H9 (cell line): ENCODE data around the gene KHSRP. TPM values are rescaled to one million over a fixed set of nuclear protein-coding genes. Genes with fewer than 3 reads are reported as not detected.

Source experiments
- DNase-seq: peaks from one replicate; pipeline ENCODE4 v3.0.0-alpha.2; 2017
- H2AFZ ChIP-seq: one replicate; pipeline ENCODE4 v1.6.1; 2013; ENCODE audit warnings: mild to moderate bottlenecking, low read length, control low read depth, moderate library complexity
- H2AK5ac ChIP-seq: 2 replicates; pipeline ENCODE4 v1.6.1; 2013; ENCODE audit warnings: low read length, control low read depth, mixed read lengths; ENCODE audit not compliant: insufficient read length
- H2BK120ac ChIP-seq: one replicate; pipeline ENCODE4 v1.6.1; 2013; ENCODE audit warnings: low read depth, mild to moderate bottlenecking, low read length, control low read depth, inconsistent platforms; ENCODE audit not compliant: poor library complexity, severe bottlenecking
- H2BK12ac ChIP-seq: 2 replicates; pipeline ENCODE4 v1.6.1; 2013; ENCODE audit warnings: low read length, control low read depth, mixed read lengths, low read depth; ENCODE audit not compliant: insufficient read length
- H2BK15ac ChIP-seq: 2 replicates; pipeline ENCODE4 v1.6.1; 2013; ENCODE audit warnings: low read depth, low read length, control low read depth
- H2BK20ac ChIP-seq: one replicate; pipeline ENCODE4 v1.6.1; 2013; ENCODE audit warnings: low read depth, mild to moderate bottlenecking, low read length, control low read depth, inconsistent platforms; ENCODE audit not compliant: poor library complexity, severe bottlenecking
- H2BK5ac ChIP-seq: 2 replicates; pipeline ENCODE4 v1.6.1; 2013; ENCODE audit warnings: low read length, control low read depth, mixed read lengths; ENCODE audit not compliant: insufficient read length
- H3K14ac ChIP-seq: 2 replicates; pipeline ENCODE4 v1.6.1; 2013; ENCODE audit warnings: low read length, control low read depth; ENCODE audit not compliant: insufficient read depth
- H3K18ac ChIP-seq: 2 replicates; pipeline ENCODE4 v1.6.1; 2013; ENCODE audit warnings: low read depth, mild to moderate bottlenecking, mixed read lengths, low read length, control low read depth; ENCODE audit not compliant: insufficient read length
- H3K23ac ChIP-seq: 2 replicates; pipeline ENCODE4 v1.6.1; 2013; ENCODE audit warnings: low read length, control low read depth, mixed read lengths, low read depth; ENCODE audit not compliant: insufficient read length
- H3K23me2 ChIP-seq: 2 replicates; pipeline ENCODE4 v1.6.1; 2013; ENCODE audit warnings: low read depth, mild to moderate bottlenecking, mixed read lengths, low read length, control low read depth; ENCODE audit not compliant: insufficient read length, poor library complexity, severe bottlenecking
- H3K27ac ChIP-seq: 2 replicates; pipeline ENCODE4 v1.5.1; 2013; ENCODE audit warnings: low read length, control low read depth, mixed read lengths, low read depth; ENCODE audit not compliant: insufficient read length
- H3K27me3 ChIP-seq: 2 replicates; pipeline ENCODE4 v1.6.1; 2013; ENCODE audit warnings: low read length, control low read depth, inconsistent platforms; ENCODE audit not compliant: insufficient read depth
- H3K4ac ChIP-seq: 2 replicates; pipeline ENCODE4 v1.6.1; 2013; ENCODE audit warnings: low read depth, mild to moderate bottlenecking, control low read depth, inconsistent platforms, low read length, moderate library complexity
- H3K4me1 ChIP-seq: 2 replicates; pipeline ENCODE4 v1.6.1; 2013; ENCODE audit warnings: low read length, control low read depth, inconsistent platforms; ENCODE audit not compliant: insufficient read depth
- H3K4me2 ChIP-seq: 2 replicates; pipeline ENCODE4 v1.6.1; 2013; ENCODE audit warnings: low read length, control low read depth, mixed read lengths; ENCODE audit not compliant: insufficient read length, insufficient read depth
- H3K56ac ChIP-seq: 2 replicates; pipeline ENCODE4 v1.6.1; 2013; ENCODE audit warnings: low read depth, mild to moderate bottlenecking, mixed read lengths, low read length, control low read depth; ENCODE audit not compliant: insufficient read length
- H3K79me1 ChIP-seq: 2 replicates; pipeline ENCODE4 v1.6.1; 2013; ENCODE audit warnings: low read depth, mild to moderate bottlenecking, moderate library complexity, low read length, control low read depth, inconsistent platforms; ENCODE audit not compliant: insufficient read depth, poor library complexity, severe bottlenecking
- H3K79me2 ChIP-seq: 2 replicates; pipeline ENCODE4 v1.6.1; 2013; ENCODE audit warnings: low read length, control low read depth, inconsistent platforms; ENCODE audit not compliant: insufficient read depth
- H3K9ac ChIP-seq: 2 replicates; pipeline ENCODE4 v1.6.1; 2013; ENCODE audit warnings: low read length, control low read depth, mixed read lengths; ENCODE audit not compliant: insufficient read length; ENCODE audit errors: extremely low read depth
- H3K9me3 ChIP-seq: one replicate; pipeline ENCODE4 v1.6.1; 2013; ENCODE audit warnings: low read depth, low read length, inconsistent platforms; ENCODE audit not compliant: control insufficient read depth
- H3T11ph ChIP-seq: one replicate; pipeline ENCODE4 v1.6.1; 2013; ENCODE audit warnings: mild to moderate bottlenecking, low read length, control low read depth, inconsistent platforms
- H4K20me1 ChIP-seq: one replicate; pipeline ENCODE4 v1.6.1; 2013; ENCODE audit not compliant: control insufficient read depth, insufficient read length, insufficient read depth
- H4K5ac ChIP-seq: 2 replicates; pipeline ENCODE4 v1.6.1; 2013; ENCODE audit warnings: low read depth, mild to moderate bottlenecking, mixed read lengths, low read length, control low read depth; ENCODE audit not compliant: insufficient read length
- H4K8ac ChIP-seq: replicated peaks from 2 replicates; pipeline ENCODE4 v1.6.1; 2013; ENCODE audit warnings: low read length, control low read depth, mixed read lengths, low read depth; ENCODE audit not compliant: insufficient read length
- H4K91ac ChIP-seq: 2 replicates; pipeline ENCODE4 v1.6.1; 2013; ENCODE audit warnings: low read depth, mild to moderate bottlenecking, moderate library complexity, mixed read lengths, low read length, control low read depth; ENCODE audit not compliant: insufficient read length
- H3K27ac Mint-ChIP-seq, 3 experiments: 2 replicates in 2 of 3; 3 replicates in 1 of 3; pipeline ENCODE4 v1.8.0; 2020 to 2021; ENCODE audit warnings: mixed read lengths in 3 of 3, mild to moderate bottlenecking in 1 of 3, moderate library complexity in 1 of 3
- H3K27me3 Mint-ChIP-seq: 2 replicates; pipeline ENCODE4 v1.8.0; 2021; ENCODE audit warnings: low read depth, mild to moderate bottlenecking, moderate library complexity, mixed read lengths
- H3K36me3 Mint-ChIP-seq, 3 experiments: 2 replicates in 2 of 3; 3 replicates in 1 of 3; pipeline ENCODE4 v1.8.0; 2020 to 2021; ENCODE audit warnings: low read depth in 3 of 3, mixed read lengths in 3 of 3; ENCODE audit not compliant: insufficient read depth in 1 of 3
- H3K4me1 Mint-ChIP-seq, 2 experiments: 2 replicates each; pipeline ENCODE4 v1.8.0; 2020; ENCODE audit warnings: mixed read lengths in 2 of 2
- H3K4me3 Mint-ChIP-seq, 2 experiments: 2 replicates in 1 of 2; 3 replicates in 1 of 2; pipeline ENCODE4 v1.8.0; 2020 to 2021; ENCODE audit warnings: mild to moderate bottlenecking in 2 of 2, mixed read lengths in 2 of 2, moderate library complexity in 1 of 2
- H3K9me3 Mint-ChIP-seq, 2 experiments: 2 replicates in 1 of 2; 3 replicates in 1 of 2; pipeline ENCODE4 v1.8.0; 2020; ENCODE audit warnings: mild to moderate bottlenecking in 2 of 2, mixed read lengths in 2 of 2, moderate library complexity in 1 of 2
- CTCF ChIP-seq: fragments of 200-600 bp; sonication (generic); conservative IDR thresholded peaks from 3 replicates; pipeline ENCODE4 v1.8.0; 2021; ENCODE audit warnings: antibody characterized with exemption, mild to moderate bottlenecking
- WGBS: extraction: QIAGEN DNeasy Blood & Tissue Kit; methylation state at CpG from one replicate; pipeline ENCODE4 v1.1.7; 2013; ENCODE audit warnings: missing lambda C conversion rate, low lambda C conversion rate, mixed read lengths; ENCODE audit not compliant: insufficient read length; ENCODE audit errors: extremely low coverage; 5-methylcytosine and 5-hydroxymethylcytosine counted together
- total RNA-seq: library from RNA; stranded (reverse); gene quantifications from 2 replicates; pipeline ENCODE4 v1.2.1, GENCODE V29; 2021

The KHSRP gene
- total RNA-seq, 1 experiment from 2014 or later: 602 TPM

- Histone ChIP-seq H3K14ac (no peak overlapping the region), H2BK5ac (no peak overlapping the region), H4K20me1 (no peaks in the 10 kb centered on the region), H3K23me2 (peaks cover under 1% of the 10 kb centered on the region), H3K9me3 (no peaks in the 10 kb centered on the region), H3K27me3 (no peaks in the 10 kb centered on the region), H2BK12ac (no peak overlapping the region), H2BK120ac (no peak overlapping the region), H3K4ac (no peak overlapping the region), H2BK15ac (no peak overlapping the region), H3K79me2 (peaks cover 38% of the 10 kb centered on the region), H3T11ph (no peak overlapping the region), H3K27ac (no peak overlapping the region), H3K79me1 (peaks cover 7% of the 10 kb centered on the region), H3K4me2 (no peak overlapping the region), H3K4me1 (no peaks in the 10 kb centered on the region), H4K91ac (no peak overlapping the region), H4K5ac (no peak overlapping the region), H3K9ac (no peak overlapping the region), H4K8ac (no peak overlapping the region), H3K23ac (no peak overlapping the region), H3K56ac (no peak overlapping the region), H3K18ac (no peak overlapping the region), H2BK20ac (no peak overlapping the region), H2AFZ (no peak overlapping the region), H2AK5ac (no peak overlapping the region)
- no peak for TF ChIP-seq CTCF
- no peak for DNase-seq
- Mint-ChIP-seq H3K27ac (no peak overlapping the region; a peak in 1 of 7 replicates), H3K4me1 (peaks cover 10 to 26% of the 10 kb centered on the region in 2 experiments), H3K9me3 (no peaks in the 10 kb centered on the region; a peak in 2 of 5 replicates), H3K4me3 (no peak overlapping the region), H3K27me3 (no peaks in the 10 kb centered on the region), H3K36me3 (peaks cover 53 to 97% (median 94%) of the 10 kb centered on the region in 3 experiments)
- no CpG with 5 or more reads among the region's 19 CpGs for WGBS
These were observed 6.1 kb downstream of the KHSRP start for GRCh38 chr19:6418562-6418932.
